ENCODE results near the gene EBF4.

Gene EBF4

DNA sequence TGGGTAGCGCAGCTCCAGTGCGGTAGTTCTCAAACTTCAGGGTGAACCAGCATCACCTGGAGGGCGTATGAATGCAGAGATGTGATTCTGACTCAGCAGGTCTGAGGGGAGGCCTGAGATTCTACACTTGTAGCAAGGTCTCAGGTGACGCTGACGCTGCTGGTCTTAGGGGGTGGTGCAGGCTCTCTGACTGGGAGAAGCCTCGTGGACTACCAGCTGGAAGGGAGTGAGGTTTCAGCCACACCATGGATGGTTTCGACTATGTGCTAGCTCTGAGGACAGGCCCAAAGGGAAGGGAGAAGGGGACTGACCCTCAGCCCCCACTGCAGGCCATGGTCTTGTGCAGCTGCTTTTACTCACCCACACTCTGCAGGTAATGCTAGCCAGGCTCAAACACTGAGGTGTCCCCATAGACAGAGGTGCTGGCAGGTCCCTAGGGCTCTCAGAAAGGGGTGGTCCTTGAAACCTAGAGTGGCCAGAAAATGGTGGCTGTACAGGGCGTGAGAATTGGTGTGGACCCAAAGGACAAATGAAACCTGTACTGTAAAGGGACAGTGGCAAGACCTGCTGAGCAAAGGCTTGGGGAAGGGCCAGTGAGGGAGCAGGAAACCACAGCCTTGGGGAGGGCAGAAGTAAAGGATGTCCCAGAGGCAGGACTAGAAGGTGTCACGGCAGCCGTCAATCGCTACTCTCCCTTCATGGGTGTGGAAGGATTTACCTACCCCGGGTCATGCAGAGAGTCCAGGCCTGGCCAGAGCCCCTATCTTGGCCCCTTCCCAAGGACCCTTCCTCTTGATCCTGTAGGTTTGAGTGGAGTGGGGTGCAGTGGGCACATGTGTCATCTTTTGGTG, 52.7 kb downstream of the EBF4 start:
- DNase-seq: no peak

DNA sequence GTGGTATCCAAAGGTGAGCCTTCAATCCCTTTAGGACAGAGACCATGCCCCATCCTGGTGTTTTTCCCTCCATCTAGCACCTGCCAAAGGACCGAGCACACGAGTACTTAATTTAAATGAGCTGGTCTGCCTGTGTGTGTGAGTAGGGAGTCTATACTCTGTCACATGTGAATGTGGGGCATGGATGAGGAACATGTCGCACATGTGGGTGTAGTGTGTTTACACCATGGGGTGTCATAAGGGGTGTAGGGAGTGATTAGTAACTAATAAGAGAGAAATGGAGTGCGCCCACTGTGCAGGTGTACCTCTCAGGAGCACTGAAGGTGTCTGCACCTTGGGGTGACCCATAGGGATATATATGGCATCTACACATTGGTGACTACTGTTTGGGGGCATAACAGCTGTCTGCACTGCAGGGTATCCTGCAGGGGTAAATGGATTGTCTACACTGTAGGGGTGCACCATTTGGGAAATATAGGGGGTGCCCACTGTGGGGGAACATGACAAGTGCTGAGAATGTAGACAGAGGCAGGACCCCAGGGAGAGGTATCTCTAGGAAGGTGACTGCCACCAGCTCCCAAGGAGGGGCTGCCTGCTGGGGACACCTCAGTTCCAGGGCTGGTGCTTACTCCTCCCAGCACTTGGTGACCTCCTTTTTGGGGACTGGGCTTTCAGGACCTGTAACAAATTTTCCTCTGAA, 53.5 kb downstream of the EBF4 start:
- DNase-seq: no peak

DNA sequence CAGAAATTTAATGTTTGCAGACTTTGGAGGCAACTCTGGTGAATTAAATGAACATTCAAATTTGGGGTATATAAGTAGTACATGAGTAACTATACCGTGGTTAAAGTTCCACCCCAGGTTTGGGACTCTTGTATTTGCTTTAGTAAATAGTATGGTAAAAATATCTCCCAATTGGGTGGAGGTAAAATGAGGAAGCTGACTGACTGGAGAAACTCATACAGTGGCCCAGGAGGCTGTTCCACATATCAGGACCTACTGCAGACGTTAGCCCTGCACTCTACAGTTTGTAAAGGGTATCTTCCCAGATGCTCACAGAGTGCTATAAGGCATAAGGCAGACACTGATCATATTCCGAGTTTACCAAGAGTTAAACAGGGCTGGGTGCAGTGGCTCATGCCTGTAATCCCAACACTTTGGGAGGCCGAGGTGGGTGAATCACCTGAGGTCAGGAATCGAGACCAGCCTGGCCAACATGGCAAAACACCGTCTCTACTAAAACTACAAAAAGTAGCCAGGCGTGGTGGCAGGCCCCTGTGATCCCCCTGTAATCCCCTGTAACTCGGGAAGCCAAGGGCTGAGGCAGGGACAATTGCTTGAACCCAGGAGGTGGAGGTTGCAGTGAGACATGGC, 54.2 kb downstream of the EBF4 start:
- DNase-seq: no peak

DNA sequence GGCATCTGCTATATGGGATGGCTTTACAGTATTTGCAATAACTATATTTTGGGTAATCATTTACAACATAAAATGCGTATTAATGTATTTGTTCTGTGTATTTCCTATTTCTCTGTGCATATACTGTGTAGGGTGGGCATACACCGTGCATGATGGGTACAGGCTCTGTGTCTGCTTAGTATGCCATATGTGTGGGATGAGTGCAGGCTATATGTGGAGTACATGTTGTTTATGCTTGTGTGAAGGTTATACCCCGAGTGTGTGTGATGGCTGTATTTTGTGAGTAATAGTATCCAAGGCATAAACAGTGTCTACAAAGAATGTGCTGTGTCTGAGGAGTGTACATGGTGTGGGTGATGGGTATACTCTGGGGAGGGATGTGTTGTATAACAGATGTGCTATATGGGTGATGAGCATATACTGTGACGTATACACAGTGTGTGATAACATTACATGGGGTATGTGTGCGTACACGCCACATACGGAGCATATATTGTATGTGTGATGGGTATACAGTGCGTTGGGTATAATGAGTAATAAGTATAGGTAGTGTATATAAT, 55.2 kb downstream of the EBF4 start:
- no peak for DNase-seq

DNA sequence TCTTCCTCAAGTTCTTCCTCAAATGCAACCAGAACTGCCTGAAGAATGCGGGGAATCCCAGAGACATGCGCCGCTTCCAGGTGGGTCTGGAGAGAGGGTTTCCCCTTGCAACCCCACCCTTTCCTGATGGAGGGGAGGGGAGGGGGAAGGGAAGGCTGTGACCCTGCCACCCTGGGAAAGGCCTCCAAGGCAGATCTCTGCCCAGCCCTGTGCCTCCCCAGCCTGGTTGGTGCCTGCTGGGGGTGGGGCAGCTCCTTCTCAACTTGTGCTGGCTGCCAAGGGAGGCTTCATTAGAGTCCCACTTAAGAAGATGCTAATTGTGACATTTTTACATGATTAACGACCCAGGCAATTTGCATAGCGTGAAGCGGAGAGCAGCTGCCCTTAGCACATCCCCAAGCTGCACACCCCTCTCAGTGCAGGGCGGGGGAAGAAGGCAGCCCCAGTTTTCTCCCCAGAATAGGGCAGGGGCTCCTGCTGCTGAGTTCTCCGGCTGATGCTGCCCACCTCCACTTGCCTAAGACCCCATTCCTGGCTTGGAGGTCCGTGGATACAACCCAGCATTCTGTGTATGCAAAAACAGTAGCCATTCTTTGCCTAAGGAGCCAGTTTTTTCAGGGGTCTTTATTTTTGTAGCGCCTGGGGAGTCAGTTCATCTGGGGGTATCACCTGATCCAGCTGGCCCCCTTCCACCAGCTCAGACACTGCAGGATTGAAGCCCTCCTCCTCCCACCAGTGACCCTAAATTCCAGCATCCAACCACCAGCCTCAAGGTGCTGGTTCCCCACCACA, 56.2 kb downstream of the EBF4 start:
- no peak for DNase-seq

DNA sequence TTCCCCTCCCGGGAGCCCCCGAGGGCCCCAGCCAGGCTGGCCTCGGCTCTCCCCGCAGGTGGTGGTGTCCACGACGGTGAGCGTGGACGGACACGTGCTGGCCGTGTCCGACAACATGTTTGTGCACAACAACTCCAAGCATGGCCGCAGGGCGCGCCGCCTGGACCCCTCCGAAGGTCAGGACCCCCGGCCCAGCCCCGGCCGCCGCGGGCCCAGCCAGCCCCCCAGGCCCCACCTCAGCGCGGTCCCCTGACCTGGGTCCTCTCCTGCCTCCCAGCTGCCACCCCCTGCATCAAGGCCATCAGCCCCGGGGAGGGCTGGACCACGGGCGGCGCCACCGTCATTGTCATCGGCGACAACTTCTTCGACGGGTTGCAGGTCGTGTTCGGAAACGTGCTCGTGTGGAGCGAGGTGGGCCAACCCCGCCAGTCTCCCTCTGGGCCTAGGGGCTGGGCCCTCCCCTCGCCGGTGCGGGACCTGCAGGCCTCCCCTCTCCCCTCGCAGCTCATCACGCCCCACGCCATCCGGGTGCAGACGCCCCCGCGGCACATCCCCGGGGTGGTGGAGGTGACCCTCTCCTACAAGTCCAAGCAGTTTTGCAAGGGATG, 56.9 kb downstream of the EBF4 start:
- no peak for DNase-seq

DNA sequence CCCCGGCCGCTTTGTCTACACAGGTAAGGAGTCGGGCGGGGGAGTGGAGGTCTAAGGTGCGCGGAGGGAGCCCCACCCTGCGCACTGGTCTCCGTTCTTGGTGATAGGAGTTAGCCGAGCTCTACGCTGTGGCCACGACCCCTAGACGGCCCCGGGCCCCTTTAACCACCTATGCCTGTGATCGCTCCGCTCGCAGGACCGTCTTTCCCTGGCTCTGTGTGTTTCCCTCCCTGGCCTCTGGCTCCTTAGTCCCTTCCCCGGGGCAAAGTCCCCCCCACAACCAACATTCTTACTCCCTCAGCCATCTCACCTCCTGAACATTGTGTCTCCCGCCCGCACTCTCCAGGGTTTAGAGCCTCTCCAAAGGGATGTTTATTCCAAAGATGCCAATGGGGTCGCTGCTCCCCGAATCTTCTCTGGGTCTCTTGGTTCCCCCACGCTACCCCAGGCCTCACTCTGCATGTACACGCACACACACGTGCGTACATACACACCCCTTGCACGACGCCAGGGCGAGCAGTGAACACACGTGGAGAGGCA, 57.4 kb downstream of the EBF4 start:
- DNase-seq: no peak

DNA sequence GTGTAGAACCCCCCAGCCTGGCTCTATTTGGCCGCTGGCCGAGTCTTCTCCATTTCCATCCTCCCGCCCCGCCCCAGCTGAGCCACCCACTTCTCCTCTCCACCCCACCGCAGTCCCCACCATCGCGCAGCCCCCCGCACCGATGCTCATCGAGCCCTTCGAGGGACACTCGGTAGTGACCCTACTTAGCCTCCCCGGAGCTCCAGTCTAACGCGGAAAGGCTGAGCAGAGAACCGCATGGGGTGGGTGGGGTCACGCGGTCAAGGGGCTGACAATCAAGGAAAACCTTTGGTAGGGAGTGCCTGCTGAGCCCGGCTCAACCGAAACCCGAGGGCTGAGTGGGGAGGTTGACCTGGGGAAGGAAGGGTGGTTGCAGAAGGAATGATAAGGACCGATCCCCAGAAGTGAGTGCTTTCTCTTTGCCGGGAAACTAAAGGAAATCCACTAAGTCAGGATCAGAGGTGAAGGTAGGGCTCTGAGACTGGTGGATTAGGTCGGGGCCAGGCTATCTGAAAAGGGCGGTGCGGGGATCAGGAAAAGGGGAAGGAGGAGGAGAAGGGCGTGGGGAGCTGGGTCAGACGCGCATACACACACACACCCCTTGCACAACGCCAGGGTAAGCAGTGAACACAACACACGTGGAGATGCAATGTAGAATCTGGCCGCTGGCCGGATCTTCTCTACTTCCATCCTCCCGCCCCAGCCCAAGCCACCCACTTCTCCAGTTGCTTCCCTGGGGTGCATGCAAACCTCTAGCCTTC, 58.1 kb downstream of the EBF4 start:
- DNase-seq: no peak

DNA sequence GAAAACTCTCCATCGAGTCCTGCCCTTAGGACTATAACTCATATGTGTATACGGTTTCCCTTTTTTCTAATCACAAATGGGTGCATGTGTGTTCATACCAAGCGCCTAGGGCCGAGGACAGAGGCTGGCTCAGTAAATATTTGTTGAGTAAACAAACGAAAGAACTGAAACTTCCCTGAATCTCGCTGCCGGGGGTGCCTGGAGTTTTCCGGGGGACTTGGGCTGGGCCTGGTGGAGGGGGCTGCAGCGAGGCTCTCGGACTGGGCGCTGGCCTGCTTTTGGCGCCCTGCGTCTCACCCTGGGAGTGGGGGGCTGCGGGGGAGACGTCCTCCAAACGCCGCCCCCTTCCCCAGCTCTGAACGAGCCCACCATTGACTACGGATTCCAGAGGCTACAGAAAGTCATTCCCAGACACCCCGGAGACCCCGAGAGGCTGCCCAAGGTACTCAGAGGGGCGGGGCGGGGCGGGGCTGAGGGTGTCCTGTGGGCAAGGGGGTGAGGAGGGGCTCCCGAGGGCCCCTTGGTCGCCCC, 58.8 kb downstream of the EBF4 start:
- no peak for DNase-seq

DNA sequence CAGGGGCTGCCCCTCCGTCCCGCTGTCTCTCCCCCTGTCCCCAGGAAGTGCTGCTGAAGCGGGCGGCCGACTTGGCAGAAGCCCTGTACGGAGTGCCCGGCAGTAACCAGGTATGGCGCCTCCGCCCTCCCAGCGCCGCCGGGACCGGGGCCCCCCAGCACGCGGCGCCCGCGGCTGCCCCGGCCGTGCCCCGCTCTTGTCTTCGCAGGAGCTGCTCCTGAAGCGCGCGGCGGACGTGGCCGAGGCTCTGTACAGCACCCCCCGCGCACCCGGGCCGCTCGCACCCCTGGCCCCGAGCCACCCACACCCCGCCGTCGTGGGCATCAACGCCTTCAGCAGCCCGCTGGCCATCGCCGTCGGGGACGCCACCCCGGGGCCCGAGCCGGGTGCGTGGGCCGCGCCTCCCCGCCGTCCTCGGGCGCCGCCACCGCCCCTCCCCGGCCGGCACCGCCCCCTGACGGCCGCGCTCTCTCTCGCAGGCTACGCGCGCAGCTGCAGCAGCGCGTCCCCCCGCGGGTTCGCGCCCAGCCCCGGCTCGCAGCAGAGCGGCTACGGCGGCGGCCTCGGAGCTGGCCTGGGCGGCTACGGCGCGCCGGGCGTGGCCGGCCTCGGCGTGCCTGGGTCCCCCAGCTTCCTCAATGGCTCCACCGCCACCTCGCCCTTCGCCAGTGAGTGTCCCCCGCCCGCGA, 59.4 kb downstream of the EBF4 start:
- DNase-seq: no peak

DNA sequence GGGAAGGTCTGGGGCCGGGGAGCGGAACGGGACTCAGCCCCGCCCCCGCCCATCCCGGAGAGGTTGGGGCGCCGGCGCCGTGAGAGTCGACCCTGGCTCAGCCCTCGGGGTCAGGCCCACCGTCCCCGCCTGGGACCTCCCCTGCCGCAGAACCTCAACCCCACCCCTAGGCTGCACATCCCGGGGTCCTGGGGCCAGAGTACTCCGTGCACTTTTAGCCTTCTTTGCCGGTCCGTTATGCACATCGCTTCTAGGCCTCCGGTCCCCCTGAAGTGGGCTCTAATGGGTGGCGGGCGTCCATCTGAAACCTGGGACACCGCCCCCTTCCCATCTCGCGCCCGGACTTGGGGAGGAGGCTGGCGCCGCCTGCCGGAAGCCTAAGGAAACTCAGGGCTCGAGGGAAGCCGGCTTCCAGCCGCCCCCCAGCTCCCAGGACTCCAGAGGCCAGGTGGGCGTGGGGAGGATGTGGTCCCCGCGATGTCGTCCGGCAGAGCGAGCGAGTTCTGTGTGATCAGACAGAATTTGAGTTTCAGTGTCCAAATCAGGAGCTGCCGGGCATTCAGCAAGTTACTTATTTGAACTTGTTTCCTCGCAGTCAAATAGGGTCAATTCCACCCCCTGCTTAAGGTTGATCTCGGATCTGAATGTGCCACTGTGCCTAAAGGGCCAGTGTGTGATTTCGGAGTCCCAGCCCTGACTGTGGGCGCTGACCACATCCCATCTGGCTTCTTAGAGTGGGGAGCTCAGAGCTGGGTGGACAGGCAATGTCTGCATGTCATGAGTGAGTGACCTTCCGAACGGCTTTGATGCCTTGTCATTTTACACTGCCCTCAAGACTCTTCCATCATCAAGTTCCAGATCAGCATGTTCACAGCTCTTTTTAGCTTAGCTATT, 60.2 kb downstream of the EBF4 start:
- peak; percentile 60 for DNase-seq

DNA sequence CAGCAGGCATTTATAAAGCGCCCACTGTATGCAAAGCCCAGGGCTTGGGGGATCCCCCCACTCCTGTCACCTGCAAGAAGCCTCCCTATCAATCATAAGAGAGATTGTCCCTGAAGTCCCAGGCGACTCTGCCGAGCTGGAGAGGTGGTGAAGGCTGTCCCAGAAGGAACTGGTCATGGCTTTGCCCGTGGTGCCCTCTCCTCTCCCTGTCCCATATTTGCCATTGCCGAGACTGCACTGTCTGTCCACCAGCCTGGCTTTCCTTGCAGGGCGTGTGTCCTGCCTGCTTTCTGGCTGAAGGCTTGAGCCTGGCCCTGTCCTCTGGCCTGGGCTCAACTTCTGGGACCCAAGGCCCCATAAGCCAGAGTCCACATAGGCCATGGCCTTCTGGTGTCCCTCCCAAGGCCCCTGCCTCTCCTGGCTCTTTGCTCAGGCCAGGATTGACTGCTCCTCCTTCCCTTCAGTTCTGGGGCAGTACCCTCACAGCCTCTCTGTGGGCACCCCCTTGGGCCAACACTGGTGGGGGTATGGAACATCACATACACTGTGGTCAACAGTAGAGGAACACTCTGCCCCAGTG, 61.0 kb downstream of the EBF4 start:
- no peak for DNase-seq

DNA sequence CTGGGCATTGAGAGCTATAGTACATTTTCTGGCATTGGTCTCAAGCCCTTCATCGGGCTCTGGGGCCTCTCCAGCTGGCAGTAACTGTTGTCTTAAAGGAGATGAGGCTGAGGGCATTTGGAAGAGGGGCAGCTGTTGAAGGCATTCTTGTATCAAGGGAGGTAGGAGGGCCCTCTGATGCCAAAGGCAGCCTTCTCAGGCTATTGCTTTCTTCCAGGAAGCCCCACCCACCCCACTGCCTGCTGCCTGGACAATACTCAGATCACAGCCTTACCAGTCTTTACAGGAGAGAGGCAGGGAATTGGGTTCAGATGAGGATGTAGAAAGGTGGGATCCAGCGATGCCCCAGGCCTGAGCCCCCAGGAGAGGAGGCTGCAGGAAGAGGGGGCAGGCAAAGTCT, 61.8 kb downstream of the EBF4 start:
- DNase-seq: no peak

DNA sequence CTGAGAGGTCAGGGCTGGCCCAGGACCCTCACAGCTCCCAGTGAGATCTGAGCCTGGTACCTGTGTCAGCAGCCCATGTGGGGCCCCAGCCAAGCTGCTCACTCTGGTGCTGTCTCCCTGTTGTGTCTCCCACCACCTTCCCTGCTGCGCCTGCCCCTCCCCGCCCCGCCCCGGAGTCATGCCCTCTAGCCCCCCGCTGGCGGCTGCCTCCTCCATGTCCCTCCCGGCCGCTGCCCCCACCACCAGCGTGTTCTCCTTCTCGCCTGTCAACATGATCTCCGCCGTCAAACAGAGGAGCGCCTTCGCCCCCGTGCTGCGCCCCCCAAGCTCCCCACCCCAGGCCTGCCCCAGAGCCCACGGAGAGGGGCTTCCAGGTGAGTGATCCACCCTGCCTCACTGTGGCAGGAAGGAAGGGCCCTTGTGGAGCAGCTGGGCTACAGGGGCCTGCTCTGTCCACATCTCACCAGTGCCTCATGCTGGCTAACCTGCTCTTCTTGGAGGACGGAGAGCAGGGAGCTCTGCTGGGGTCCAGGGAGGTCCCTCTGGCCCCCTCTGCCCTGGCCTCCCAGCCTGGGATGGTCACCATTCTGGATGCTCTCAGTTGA, 63.0 kb downstream of the EBF4 start:
- DNase-seq: no peak

DNA sequence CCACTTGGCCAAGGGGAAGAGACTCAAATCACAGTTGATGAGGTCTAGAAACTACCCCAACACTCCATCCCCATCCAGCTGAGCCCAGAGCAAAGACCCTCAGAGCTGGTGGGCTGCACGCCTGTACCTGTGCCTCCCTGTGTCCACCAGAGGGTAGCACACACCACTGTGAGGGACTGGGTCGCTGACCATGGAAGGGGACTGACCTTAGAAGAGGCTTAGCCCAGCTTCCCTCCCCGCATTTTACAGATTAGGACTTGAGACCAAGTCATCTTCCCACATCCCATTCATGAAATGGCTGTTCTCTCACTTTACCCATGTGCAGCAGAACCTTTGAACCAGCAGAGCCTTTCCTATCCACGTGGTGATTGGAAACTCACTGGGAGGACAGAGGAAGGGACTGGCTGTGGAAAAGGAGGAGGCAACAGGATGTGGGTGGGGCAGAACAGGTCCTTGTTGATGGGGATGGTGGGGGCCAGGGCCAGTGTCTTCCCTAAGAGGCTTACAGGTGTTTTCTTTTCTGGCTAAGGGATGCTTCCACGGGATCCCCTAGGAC, 63.6 kb downstream of the EBF4 start:
- DNase-seq: peak; percentile 44

DNA sequence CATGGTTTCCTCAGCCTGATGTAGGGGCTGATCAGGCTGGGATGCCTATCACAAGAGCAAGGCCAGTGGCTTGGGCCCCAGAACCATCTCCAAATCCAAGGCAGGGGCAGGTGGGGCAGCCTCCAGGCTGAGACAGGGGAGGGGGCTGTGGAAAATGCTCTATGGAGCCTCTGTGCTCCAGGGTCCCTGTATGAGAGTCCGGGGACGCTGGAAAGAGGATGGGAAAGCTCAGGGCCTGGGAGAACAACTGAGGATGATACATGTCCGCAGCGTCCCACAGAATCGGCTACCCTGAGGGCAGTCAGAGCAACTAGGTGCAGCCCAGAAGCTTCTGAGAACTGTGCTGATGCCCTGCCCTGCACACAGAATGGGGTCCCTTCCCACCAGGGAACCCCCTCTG, 64.4 kb downstream of the EBF4 start:
- no peak for DNase-seq

DNA sequence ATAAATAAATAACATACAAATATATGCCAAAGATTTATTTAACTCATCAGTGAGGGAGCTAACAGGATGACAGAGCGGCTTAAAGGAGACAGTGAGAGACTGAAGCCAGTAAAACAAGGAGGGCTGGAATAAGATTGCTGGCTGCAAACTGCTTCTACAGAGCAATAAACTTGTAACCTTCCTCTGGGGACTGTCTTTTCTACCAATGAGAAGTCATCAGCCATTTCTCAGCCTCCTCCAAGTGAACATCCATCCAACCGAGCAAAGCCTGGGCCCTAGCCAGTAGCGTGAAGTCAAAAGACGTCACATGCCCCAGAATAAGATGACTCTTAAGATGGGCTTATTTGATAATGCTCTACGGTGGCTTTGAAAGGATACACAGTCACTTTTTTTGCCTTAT, 65.4 kb downstream of the EBF4 start:
- DNase-seq: peak; percentile 48

DNA sequence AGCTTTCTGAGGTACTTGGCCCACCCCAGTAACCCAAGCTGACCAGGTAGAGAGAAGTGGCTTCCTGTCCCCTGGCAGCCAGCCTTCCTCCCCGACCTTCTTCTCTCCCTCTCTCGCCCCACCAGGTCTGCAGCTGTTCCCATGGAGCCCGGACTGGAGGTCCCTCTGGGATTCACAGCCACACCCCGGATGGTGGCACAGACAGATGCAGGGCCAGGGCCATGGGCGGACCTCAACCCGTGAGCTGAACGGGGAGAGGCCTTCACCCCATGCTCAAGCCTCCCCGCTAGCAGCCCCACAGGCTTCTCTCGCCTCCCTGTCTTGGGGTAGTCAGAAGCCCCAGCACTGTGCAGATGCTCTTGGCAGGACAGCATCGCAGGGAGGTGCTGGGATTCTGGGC, 66.6 kb downstream of the EBF4 start:
- peak; percentile 16 for DNase-seq
